Transverse colon (tissue), 4 donors: Measurements from ENCODE around the gene CLMN.

Experiments
- CTCF ChIP-seq, 5 experiments: fragments of 200-600 bp in 3 of 5; fragments of 450-650 bp in 2 of 5; sonication (generic) in 3 of 5; IDR thresholded peaks; 1 replicate in 2 of 5; 2 replicates in 3 of 5; pipeline ENCODE4 v1.5.1; 2016 to 2017; ENCODE audit warnings: antibody characterized with exemption in 5 of 5, inconsistent platforms in 3 of 5, mild to moderate bottlenecking in 2 of 5, moderate library complexity in 1 of 5
- EP300 ChIP-seq: sonication (generic); formaldehyde crosslinking; IDR thresholded peaks from one replicate; pipeline ENCODE4 v1.6.1; 2017; ENCODE audit warnings: antibody characterized with exemption, low read depth
- POLR2A ChIP-seq: fragments of 450-650 bp; IDR thresholded peaks from one replicate; pipeline ENCODE4 v1.6.1; 2016; ENCODE audit warnings: antibody characterized with exemption, mild to moderate bottlenecking, moderate library complexity
- POLR2AphosphoS5 ChIP-seq, 3 donors: sonication (generic); formaldehyde crosslinking; IDR thresholded peaks; one replicate each; pipeline ENCODE4 v1.6.1; 2016; ENCODE audit warnings: antibody characterized with exemption in 3 of 3

GRCh38 chr14:95163666-95164065, 156.0 kb downstream of the CLMN start:
- no peak for TF ChIP-seq CTCF (IDR thresholded peaks at IDR 0.05)
- TF ChIP-seq EP300, result no peak
- no peak for TF ChIP-seq POLR2A
- TF ChIP-seq POLR2AphosphoS5 (IDR thresholded peaks at IDR 0.05), result no peak
